ENCODE data around the gene ATP8A2. TPM values are rescaled to one million over a fixed set of nuclear protein-coding genes. Genes with fewer than 3 reads are reported as not detected.

ATP8A2 gene
- total and polyA plus RNA-seq, 2 of the 8 experiments (the other 6 are each of a cell fraction or from before 2014, with no cell fraction given) = 2.4 to 8.3 TPM

GRCh38 chr13:25733696-25734435, 362.1 kb downstream of the ATP8A2 start:
- Histone ChIP-seq H2BK5ac (ENCODE audit: low read depth, low read length) (no peak overlapping the region), H3K14ac (ENCODE audit: insufficient read length) (no peak overlapping the region), H4K20me1 (replicated peaks in 1 of 2; ENCODE audit: control insufficient read depth in 1 of 2, insufficient read depth in 2 of 2, low read length in 2 of 2) (no peaks in the 10 kb centered on the region), H2AK5ac (ENCODE audit: low read depth, low read length) (no peak overlapping the region), H4K91ac (replicated peaks; ENCODE audit: insufficient read length, low read length) (no peak overlapping the region), H2BK15ac (ENCODE audit: low read length) (no peak overlapping the region), H3K36me3 (ENCODE audit: control insufficient read depth in 2 of 4, insufficient read depth in 4 of 4, low read length in 3 of 4) (no peaks in the 10 kb centered on the region), H2BK20ac (ENCODE audit: low read length) (no peak overlapping the region), H3K4me1 (replicated peaks in 1 of 4; ENCODE audit: control insufficient read depth in 3 of 4, insufficient read depth in 4 of 4, low read length in 3 of 4) (peaks cover 0 to 9% (median 5%) of the 10 kb centered on the region in 4 experiments; a peak in 4 of 7 replicates), H3K56ac (replicated peaks; ENCODE audit: insufficient read length, low read depth, low read length) (no peak overlapping the region), H3K18ac (ENCODE audit: extremely low read depth, low read length) (no peak overlapping the region), H3K9me3 (ENCODE audit: insufficient read depth in 2 of 2, low read depth in 1 of 2, low read length in 1 of 2) (no peaks in the 10 kb centered on the region), H3K79me2 (ENCODE audit: control insufficient read depth in 1 of 2, insufficient read depth in 2 of 2, low read length in 2 of 2) (no peaks in the 10 kb centered on the region), H2BK120ac (replicated peaks; ENCODE audit: low read depth, low read length) (no peak overlapping the region), H3K79me1 (ENCODE audit: low read depth, low read length) (no peaks in the 10 kb centered on the region), H3K4me3 (ENCODE audit: extremely low read depth in 1 of 4, insufficient read depth in 2 of 4, low read depth in 3 of 4, low read length in 4 of 4) (no peak overlapping the region), H2AFZ (ENCODE audit: low read length) (no peak overlapping the region), H4K5ac (ENCODE audit: insufficient read length, low read depth, low read length) (no peak overlapping the region), H3K9ac (replicated peaks in 1 of 4; ENCODE audit: extremely low read depth in 1 of 4, low read depth in 3 of 4, low read length in 3 of 4) (no peak overlapping the region), H3K27ac (ENCODE audit: low read depth, low read length) (no peak overlapping the region), H3K4me2 (ENCODE audit: insufficient read depth in 1 of 2, low read depth in 2 of 2, low read length in 2 of 2) (no peak overlapping the region), H4K8ac (ENCODE audit: extremely low read depth, insufficient read depth, low read length) (no peak overlapping the region), H3K23ac (ENCODE audit: insufficient read length) (no peak overlapping the region), H2BK12ac (ENCODE audit: low read depth, low read length) (no peak overlapping the region), H3K27me3 (replicated peaks in 1 of 4; ENCODE audit: control insufficient read depth in 3 of 4, extremely low read depth in 1 of 4, insufficient read depth in 3 of 4, low read length in 3 of 4) (no peaks in the 10 kb centered on the region), H3K23me2 (ENCODE audit: low read depth, low read length) (no peaks in the 10 kb centered on the region), H3K4ac (replicated peaks; ENCODE audit: insufficient read length, low read depth, low read length) (no peak overlapping the region)
- DNase-seq (ENCODE audit: low read depth in 1 of 2, low spot score in 2 of 2) (no peak), FAIRE-seq (no peak)
- TF ChIP-seq, protein P1, sequence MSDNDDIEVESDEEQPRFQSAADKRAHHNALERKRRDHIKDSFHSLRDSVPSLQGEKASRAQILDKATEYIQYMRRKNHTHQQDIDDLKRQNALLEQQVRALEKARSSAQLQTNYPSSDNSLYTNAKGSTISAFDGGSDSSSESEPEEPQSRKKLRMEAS (IDR thresholded peaks at IDR 0.05) = no peak
- TF ChIP-seq NRF1 (IDR thresholded peaks at IDR 0.05; ENCODE audit: low read depth, low read length) (no peak), POLR2AphosphoS5 (IDR thresholded peaks at IDR 0.05; ENCODE audit: low read depth, low read length) (no peak), EP300 (IDR thresholded peaks at IDR 0.05; ENCODE audit: borderline replicate concordance in 1 of 2, low read depth in 2 of 2, low read length in 2 of 2) (no peak), JUND (IDR thresholded peaks at IDR 0.05; ENCODE audit: low read length) (no peak), SP1 (IDR thresholded peaks at IDR 0.05; ENCODE audit: low read depth, low read length) (no peak), CEBPB (IDR thresholded peaks at IDR 0.05; ENCODE audit: low read depth, low read length) (no peak), RAD21 (IDR thresholded peaks at IDR 0.05 in 1 of 2, conservative IDR thresholded peaks at IDR 0.05 in 1 of 2; ENCODE audit: low read depth in 2 of 2, low read length in 2 of 2) (no peak)
- TF ChIP-seq, protein P2, sequence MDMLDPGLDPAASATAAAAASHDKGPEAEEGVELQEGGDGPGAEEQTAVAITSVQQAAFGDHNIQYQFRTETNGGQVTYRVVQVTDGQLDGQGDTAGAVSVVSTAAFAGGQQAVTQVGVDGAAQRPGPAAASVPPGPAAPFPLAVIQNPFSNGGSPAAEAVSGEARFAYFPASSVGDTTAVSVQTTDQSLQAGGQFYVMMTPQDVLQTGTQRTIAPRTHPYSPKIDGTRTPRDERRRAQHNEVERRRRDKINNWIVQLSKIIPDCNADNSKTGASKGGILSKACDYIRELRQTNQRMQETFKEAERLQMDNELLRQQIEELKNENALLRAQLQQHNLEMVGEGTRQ (IDR thresholded peaks at IDR 0.05; ENCODE audit: low read length) = no peak
- TF ChIP-seq, protein P3, sequence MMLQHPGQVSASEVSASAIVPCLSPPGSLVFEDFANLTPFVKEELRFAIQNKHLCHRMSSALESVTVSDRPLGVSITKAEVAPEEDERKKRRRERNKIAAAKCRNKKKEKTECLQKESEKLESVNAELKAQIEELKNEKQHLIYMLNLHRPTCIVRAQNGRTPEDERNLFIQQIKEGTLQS (IDR thresholded peaks at IDR 0.05; ENCODE audit: insufficient read depth, low read depth, low read length) = no peak
- WGBS, 2 experiments (ENCODE audit: extremely low coverage in 1 of 2, insufficient coverage in 1 of 2, insufficient read length in 1 of 2, insufficient replicate concordance in 2 of 2, low coverage in 1 of 2, low lambda C conversion rate in 2 of 2, missing lambda C conversion rate in 1 of 2) = 87% methylated on average over 3 of the region's 3 CpGs; no CpG with 5 or more reads in 1 of the 2 experiments
- POLR2A ChIA-PET (ENCODE audit: partially characterized antibody) = interaction anchor here (0.8 kb wide), 1 partner anchor 318 kb away, joined by 3 read pairs; the partner anchor contains the start of gene SHISA2
- CTCF ChIA-PET (ENCODE audit: partially characterized antibody) = interaction anchor here (1.6 to 1.8 kb wide), 2 partner anchors 160 to 303 kb away, joined by 3 to 4 read pairs; no protein-coding TSS in a partner anchor

Data from H1 (cell line).